GM19467 (cell line): ENCODE data around the gene PCSK4.
"Not testable (repeated sequence)": the region's sequence is repeated elsewhere in the genome, so short reads cannot be mapped to it uniquely, and the experiment has no call there.

Experiments
- ATAC-seq: cut with Tn5 transposase; IDR thresholded peaks from one replicate; pipeline ENCODE4 v1.9.1; 2021; ENCODE audit warnings: mild to moderate bottlenecking, moderate library complexity; ENCODE audit not compliant: unreplicated experiment

Gene PCSK4

DNA sequence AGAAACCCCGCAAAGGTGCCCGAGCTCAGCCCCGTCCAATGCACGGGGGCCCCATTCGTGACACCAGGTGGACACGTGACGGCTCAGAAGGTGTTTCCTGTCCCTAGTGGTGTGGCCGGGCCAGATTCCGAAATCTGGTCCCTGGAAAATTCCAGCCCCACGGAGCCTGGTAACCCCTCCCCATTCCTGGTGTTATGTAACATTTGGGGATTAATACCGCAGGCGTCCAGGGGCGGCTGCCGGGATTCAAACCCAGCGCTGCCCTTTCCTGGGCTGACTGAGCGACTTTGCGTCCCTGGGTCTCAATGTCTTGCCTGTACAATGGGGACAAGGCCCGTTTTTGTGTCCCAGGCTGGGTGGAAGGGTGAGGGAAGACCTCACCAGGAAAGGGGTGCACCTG is 32.7 kb upstream of the PCSK4 start:
- no peak for ATAC-seq

DNA sequence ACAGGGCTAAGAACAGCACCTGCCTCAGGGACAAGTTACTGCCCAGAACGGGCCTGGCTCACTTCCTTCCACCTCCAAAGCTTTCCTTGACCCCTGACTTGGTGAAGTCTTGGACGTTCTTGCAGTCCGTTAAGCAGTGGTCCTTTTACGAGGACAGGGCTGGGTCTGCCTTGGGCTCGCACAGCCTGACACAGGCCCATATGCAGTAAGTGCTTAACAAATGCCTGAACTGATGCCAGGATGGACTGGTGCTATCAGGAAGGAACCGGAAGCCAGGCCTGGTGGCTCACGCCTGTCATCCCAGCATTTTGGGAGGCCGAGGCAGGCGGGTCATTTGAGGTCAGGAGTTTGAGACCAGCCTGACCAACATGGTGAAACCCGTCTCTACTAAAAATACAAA is 31.9 kb upstream of the PCSK4 start:
- no peak for ATAC-seq

DNA sequence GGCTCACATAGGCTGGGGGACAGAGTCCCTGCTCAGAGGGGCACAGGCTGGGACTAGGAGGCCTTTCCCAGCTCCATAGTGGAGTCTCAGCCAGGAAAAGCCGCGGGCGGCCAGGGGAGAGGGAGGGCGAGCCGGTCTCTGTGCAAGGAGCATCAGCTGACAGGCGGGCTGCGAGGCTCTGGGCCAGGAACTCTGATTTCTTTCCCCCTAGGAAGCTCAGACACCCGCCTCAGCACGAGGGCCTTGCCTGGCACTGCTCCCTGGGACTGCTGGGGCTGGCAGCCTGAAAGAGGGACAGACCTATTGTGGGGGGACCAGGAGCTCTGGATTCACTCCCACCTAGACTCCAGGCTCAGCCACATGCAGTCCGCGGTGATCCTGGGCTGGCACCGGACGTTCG is 31.5 kb upstream of the PCSK4 start:
- ATAC-seq: no peak

DNA sequence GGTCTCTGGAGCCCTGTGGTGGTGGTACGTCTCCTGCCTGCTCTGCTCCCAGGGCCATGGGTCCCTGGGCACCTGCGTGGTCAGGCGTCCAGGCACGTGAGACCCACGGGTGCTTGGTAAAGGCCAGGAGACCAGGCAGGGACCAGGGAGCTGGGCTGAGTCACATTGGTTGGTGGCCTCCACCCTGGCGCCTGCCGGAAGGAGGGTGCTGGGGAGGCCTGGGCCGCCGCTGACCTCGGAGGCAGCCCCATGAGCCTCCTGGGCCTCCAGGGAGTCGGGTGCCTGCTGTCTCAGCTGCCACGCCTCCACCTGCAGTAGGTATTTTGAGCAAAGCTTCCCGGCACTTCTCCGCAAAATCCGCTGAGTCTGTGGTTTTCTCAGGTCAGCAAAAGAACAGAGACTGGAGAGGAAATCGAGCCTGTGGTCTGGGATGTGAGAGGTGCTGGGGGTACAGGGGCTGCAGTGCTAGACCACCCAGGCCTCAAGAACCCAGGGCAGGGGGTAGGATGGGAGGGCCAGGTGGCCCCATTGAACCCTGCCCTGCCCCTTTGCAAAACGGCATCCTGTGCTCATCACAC is 30.1 kb upstream of the PCSK4 start:
- ATAC-seq: no peak

DNA sequence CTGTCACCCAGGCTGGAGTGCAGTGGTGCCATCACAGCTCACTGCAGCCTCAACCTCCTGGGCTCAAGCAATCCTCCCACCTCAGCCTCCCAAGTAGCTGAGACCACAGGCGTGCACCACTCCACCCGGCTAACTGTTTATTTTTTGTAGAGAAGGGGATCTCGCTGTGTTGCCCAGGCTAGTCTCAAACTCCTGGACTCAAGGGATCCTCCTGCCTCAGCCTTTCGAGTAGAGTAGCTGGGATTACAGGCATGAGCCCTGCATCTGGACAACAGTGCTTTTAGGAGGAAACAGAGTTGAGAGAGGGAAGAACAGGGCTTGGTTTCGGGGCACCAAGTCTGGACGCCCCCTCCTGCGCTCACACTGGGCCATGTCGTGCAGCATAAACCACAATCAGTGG is 29.7 kb upstream of the PCSK4 start:
- ATAC-seq: not testable (repeated sequence)

DNA sequence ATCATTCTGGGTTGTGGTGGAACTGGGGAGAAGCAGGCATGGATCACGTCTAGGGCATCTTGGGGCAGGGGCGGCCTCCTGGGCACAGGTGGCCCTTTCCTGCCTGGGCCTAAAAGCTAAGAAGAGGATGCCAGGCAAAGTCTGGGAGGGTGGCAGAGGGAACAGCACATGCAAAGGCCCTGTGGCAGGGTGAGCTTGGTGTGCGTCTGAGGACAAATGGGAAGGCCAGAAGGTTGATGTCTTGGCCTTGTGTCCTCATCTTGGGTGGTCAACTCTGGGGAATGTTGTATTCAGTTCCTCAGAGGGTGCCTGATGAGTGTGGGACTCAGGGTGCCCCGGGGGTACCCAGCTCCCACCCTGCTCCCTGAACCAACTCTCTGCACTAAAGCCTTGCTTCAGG is 28.3 kb upstream of the PCSK4 start:
- no peak for ATAC-seq

DNA sequence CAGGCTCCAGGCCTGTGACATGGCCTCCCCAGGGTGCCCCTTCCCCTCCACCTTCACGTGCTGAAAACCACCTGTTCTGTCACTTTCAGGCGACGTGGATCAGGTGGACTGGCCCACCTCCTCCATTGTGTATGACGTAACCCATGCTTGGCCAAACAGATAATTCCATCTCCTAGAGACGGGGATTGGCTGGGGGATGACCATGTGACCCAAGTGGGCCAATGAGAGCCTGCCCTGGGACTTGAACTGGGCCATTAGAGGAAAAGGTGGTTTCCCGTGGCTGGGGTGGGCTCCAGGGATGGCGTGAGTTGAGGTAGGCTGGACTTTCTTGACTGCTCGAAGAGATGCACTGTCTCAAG is 26.2 kb upstream of the PCSK4 start:
- ATAC-seq: no peak

DNA sequence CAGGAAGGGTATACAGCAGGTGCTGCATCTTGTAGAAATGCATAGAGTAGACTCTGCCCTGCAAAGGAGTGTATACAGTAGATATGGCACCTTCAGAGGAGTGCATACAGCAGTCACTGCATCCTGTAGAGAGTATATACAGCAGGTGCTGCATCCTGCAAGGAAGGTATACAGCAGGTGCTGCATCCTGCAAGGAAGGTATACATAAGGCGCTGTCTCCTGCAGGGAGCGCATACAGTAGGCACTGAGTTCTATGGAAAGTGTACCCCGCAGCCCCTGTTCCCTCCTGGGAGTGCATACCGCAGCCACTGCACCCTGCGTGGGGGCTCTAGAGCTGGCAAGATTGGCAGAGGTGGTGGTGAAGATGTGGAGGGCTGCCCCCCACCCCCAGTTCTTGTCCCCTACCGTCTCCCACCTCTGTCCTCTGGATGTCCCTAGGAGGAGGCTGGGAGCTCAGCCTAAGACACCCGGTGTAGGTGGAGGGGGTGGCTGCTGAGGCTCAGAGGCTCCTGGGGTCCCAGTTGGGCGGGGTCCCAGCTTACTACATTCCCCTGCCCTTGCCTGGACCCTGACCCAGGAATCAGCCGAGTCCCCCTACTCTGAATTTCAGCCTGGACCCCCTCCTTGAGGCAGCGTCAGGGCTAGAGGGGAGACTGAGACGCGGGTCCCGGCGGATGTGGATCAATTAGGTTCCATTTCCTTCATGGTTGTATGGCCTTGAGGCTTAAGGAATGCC is 25.0 kb upstream of the PCSK4 start:
- ATAC-seq: no peak

DNA sequence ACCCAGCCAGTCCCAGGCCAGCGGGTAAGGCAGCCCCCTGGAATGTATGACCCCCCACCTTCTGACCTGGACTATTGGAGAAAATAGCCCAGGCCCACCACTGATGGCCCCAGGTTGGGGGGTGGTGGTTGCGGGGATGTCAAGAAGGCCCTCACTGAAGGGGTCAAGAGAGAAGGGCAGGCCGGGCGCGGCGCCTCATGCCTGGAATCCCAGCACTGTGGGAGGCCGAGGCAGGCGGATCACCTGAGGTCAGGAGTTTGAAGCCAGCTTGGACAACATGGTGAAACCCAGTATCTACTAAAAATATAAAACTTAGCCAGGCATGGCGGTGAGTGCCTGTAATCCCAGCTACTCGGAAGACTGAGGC is 24.1 kb upstream of the PCSK4 start:
- no peak for ATAC-seq

DNA sequence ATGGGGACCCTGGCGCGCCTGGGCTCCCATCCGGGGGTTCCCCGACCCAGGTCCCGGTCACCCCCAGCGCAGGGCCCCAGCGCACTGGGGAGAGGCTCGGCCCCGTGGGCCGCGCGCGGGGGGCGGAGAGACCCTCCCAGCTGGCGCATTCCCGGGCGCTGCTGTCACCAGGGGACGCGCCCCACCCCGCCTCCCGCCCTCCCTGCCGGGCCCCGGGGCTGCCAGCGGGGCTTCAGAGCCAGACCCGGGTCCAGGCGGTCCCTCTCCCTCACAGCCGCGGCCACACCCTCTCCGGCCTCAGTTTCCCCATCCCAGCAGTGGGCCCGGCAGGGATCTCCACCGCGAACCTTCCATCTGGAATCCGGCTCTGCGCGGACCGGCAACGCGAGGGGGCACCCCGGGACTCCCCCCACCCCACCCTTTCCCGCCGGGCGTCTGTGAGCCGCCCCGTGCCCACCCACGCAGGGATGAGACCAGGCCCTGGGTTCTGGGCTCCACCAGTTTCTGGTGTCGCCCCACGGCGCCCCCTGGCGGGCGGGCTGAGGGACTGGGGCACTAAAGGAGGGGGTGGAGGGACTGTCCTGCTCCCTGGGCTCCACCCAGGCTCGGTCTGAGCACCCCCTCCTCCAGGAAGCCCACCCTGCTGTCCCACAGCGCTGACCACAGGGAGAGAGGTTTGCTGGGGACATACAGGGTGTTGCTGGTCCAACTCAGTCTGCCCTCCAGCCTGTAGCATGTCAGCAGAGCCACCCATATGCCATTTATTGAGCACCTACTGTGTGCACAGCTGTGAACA is 23.5 kb upstream of the PCSK4 start:
- ATAC-seq: no peak

DNA sequence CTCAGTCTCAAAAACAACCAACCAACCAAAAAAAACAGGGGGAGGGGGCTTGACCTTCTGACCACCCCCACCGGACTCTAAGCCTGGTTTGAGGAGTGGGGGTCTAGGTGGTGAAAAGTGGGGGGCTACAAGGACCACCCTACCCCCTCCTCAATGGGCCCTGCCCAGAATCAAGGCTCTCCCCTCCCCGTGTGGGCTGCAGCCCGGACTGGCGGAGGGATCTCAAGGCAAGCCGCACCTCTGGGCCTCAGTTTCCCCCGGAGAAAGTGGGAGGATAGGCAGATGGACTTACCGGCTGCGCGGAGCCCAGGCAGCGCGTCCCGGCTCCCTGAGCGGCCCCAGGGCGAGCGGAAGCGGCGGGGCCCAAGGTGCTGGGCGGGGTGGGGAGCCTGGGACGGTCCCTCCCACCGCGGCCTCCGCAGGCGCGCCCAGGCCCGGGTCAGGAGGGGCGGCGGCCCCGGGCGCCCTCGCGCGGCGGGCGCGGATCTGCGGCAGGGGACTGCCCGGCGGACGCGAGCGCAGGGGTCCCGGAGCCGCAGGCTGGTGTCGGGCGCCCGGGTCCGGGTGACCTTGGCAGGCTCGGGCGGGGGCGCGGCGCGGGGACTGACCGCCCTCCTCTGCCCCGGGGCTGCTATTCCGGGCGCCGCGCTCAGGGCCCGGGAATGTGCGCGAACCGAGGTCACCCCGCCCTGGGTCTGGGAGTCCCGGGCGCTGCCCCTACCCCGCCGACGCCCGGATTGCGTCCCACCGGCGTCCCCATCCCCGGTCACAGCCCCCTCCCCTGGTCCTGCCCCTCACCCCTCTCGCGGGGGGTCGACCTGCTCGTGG is 22.7 kb upstream of the PCSK4 start, which contains the start of gene ADAMTSL5:
Gene ADAMTSL5 (minus strand): TSS at position 349 of the 828 bp plus-strand sequence. CDS start 2,076 bp downstream, outside the sequence.
- no peak for ATAC-seq

DNA sequence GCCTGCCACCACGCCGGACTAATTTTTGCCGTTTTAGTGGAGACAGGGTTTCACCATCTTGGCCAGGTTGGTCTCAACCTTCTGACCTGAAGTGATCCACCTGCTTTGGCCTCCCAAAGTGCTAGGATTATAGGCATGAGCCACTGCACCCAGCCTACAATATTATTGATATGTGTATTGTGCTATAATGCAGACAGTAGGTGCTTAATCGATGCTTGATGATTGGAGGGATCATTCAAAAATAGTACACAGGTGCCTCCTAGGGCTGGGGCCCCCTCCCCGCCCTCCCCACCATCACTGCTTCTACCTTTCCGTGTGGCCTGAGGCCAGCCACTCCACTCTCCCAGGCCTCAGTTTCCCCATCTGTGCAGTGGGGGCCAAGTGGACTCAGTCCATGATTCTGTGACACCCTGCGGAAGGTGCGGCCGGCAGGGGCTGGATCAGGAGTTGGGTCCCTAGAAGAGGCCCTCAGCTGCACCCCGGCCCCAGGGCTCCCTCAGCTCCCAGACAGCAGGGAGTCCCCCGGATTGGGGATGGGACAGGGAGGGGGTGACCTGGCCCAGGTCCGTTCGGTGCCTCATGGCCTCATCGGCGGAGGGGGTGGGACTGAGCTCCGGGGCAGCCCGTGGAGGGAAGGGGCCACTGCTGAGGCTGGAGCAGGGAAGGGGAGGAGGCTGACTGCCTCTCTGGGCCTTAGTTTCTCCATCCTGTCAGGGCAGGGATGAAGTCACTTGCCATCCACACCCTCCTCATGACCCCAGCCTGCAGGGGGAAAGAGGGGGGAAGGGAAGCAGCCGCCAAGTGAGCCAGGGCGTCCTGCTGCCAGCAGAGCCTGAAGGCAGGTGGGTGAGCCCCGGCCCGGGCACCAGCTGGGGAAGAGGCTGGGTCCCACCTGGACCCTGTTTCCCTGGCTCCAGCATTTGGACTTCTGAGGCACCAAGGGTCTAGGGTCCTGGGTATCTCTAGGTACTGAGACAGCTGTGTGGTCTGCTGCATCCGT is 21.5 kb upstream of the PCSK4 start:
- ATAC-seq: no peak

DNA sequence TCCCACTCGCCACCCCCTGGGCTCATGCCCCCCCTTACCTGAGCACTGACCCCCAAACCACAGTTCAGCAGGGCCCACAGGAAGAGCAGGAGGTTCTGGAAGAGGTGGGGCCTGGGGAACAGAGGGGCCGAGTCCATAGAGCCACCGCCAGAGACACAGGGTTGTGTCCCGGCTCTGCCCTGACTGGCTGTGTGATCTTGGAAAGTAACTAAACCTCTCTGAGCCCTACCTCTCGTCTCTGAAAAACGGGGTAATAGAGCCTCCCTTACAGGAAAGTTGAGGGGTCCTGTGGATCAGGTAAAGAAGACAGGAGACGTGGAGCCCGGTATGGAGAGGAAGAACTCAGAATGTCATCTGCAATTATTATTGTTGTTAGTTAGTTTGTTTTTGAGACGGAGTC is 20.7 kb upstream of the PCSK4 start:
- ATAC-seq: no peak

DNA sequence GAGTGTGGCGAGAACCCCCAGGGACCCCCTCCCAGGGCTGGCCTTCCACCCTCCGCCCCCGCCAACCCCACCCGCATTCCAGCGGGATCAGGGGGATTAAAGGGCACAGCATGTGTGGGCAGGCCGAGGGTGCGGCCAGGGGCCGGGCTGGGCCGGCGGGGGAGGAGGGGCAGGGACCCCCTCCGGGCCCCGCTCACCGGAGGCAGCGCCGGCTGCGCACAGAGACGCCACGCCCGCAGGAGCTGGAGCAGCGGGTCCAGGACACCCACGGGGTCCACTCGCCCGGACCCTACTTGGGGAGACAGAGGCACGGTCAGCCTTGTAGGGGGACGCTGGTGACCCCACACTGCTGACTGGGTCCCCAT is 20.3 kb upstream of the PCSK4 start:
- no peak for ATAC-seq

DNA sequence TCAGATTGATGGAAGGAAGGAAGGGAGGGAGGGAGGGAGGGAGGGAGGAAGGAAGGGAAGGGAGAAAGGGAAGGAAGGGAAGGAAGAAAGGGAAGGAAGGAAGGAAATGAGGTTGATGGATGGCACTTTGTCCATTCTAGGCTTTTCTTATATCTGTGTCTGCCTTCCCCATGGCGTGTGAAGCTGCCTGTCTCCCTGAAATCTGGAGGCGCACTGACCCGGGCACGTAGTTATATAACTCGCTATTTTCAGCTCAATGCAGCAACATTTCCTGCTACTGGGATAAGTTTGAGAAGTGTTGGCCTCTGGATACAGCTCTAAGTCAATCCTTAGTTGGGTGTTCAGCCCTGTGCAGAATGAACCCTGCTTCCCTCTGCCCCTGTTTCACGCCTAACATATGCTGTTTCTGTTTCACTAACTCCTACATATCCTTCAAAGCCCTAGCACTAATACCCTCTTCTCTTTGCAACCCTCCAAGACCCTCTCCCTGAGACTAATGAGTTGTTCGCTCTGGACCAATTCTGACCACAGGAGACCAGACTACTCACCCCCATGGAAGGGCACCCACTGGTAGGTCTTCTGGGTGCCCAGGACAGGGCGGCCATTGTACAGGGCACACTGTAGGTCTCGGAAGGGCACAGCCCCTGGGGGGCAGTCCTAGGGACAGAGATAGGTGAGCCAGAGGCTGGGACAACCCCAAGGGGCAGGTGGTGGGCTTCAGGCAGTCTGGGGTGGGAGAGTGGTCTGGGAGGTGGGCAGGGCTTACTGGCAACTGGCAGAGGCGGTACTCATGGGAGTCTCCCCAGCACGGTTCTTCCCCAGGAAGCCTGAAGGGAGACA is 19.7 kb upstream of the PCSK4 start:
- ATAC-seq: no peak

DNA sequence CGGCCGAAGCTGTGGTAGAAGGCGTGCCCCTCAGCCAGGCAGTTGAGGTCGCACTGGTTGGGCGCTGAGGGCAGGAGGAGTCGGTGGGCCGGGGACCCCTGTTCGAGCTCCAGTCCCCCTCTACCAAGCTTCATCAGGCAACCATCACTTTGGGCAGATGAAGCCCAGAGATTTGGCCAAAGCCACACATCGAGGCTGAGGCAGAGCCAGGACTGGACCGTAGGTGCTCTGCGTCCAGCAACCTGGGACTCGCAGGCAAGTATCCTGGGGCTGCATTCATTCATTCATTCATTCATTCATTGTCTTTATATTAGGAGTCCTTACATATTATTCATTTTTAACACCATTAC is 18.3 kb upstream of the PCSK4 start:
- ATAC-seq: no peak

DNA sequence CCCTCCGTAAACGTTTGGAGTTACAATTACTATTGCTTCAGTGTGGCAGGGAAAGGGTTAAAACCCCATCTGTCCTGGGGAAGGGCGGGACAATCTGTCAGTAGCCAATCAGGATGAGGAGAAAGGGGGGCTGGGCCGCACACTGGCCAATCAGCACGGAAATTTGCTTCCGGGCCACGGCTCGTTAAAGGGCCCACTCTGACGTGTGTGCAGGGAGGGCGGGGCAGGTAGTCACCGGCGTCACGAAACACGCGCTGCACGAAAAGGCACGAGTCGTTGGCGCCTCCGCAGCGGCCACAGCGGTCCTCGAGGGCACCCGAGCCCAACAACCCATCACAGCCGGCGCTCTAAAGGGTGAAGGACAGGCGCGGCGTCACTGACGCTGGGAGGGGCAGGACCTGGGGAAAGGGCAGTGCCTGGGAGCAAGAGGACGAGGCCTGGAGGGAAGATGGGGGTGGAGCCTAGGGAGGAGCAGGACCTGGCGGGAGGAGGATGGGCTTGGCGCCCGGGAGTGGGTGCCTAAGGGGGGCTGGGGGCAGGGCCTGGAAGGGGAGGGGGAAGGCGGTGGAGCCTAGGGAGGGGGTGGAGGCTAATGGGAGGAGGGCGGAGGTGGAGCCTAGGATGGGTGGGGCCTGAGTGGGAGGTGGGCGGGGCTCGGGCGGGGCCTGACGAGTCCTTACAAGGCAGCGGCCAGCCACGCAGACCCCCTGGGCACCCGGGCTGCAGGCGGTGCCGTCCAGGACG is 17.8 kb upstream of the PCSK4 start:
- ATAC-seq: no peak

DNA sequence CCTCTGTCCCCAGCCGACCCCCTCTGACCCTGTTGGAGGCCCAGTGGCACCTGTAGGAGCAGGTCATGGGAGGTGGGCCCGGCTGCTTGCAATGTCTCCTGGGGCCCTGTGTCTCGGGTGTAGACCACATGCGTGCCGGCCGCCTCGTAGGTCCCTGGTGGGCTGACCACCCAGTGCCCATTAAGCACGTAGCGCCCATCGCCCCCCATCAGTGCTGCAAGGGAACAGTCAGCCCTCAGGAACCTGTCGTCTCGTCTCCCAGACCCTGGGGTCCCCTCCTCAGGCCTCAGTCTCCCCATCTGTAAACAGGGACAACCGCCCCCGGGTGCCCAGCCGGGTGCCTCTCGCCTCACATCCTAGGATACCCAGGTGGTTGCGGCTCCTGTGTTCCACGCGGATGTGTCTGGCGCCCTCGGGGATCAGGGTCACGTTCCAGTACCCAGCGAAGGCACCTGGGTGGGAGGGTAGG is 17.1 kb upstream of the PCSK4 start:
- no peak for ATAC-seq
